Mammary epithelial cell (primary cell): ENCODE data around the gene TRIM47.

Source experiments
- EZH2 ChIP-seq: IDR thresholded peaks from 2 replicates; pipeline ENCODE4 v1.6.1; 2012; ENCODE audit warnings: low read length, inconsistent platforms, borderline replicate concordance
- TF ChIP-seq, protein P1 (sequence below), 2 donors: IDR thresholded peaks in 1 of 2; conservative IDR thresholded peaks in 1 of 2; 2 replicates each; pipeline ENCODE4 v1.5.1; 2011 to 2012; ENCODE audit warnings: inconsistent platforms in 2 of 2, low read length in 2 of 2, mild to moderate bottlenecking in 2 of 2, control low read depth in 1 of 2, low read depth in 1 of 2; ENCODE audit not compliant: insufficient read depth in 1 of 2; ENCODE audit errors: extremely low read depth in 1 of 2

DNA sequence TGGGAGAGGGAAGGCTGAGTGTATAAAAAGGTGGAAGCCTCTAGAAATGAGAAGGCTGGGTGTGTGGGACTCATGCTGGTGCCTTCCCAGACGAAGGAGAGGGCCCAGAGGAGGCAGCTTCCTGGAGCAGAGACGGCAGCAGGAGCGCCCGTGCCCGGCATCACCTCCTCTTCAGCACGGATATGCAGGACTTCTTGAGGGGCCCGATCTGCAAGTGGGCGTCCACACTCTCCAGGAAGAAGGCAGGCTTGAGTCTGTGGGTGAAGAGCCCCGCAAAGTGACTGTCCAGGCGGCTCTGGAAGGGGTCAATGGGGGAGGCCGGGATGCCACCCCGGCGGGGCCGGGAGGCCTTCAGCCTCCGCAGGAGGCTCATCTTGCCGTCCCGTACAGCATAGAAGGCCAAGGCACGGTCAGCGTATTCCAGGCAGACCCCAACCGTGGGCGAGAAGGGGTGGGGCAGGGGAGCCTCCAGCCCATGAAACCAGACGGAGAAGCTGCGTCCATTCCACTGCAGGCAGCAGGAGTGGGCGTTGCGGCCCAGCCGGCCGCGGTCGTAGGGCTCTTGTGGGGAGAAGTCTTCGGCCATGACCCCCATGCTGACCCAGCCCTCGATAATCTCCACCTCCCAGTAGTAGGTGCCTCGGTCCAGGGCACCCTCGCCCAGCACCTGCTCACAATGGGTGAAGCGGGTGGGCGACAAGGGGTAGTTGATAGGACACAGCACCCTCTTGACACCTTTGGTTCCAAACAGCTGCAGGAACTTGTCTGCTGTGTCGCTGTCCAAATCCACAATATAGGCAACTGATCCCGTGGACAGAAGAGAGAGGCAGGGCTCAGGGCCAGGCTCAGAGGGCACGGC, 3.8 kb downstream of the TRIM47 start:
- TF ChIP-seq, protein P1, sequence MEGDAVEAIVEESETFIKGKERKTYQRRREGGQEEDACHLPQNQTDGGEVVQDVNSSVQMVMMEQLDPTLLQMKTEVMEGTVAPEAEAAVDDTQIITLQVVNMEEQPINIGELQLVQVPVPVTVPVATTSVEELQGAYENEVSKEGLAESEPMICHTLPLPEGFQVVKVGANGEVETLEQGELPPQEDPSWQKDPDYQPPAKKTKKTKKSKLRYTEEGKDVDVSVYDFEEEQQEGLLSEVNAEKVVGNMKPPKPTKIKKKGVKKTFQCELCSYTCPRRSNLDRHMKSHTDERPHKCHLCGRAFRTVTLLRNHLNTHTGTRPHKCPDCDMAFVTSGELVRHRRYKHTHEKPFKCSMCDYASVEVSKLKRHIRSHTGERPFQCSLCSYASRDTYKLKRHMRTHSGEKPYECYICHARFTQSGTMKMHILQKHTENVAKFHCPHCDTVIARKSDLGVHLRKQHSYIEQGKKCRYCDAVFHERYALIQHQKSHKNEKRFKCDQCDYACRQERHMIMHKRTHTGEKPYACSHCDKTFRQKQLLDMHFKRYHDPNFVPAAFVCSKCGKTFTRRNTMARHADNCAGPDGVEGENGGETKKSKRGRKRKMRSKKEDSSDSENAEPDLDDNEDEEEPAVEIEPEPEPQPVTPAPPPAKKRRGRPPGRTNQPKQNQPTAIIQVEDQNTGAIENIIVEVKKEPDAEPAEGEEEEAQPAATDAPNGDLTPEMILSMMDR (conservative IDR thresholded peaks at IDR 0.05 in 1 of 2, IDR thresholded peaks at IDR 0.05 in 1 of 2; ENCODE audit: extremely low read depth in 1 of 2, insufficient read depth in 1 of 2, low read depth in 1 of 2, low read length in 2 of 2) = no peak
- TF ChIP-seq EZH2 = no peak
